Inflammatory macrophage (primary cell): ENCODE measurements around the gene ATP2B1.
A peak's percentile ranks its signal among the peaks of the same experiment; 100 is the strongest.
"Not testable (repeated sequence)": the region's sequence is repeated elsewhere in the genome, so short reads cannot be mapped to it uniquely, and the experiment has no call there.

Experiments used
- DNase-seq, 2 donors: peaks; one replicate each; pipeline ENCODE4 v3.0.0-alpha.2; 2020 to 2022

ATP2B1 gene

GRCh38 chr12:89712706-89713105, 4.1 kb upstream of the ATP2B1 start:
- no peak for DNase-seq

DNA sequence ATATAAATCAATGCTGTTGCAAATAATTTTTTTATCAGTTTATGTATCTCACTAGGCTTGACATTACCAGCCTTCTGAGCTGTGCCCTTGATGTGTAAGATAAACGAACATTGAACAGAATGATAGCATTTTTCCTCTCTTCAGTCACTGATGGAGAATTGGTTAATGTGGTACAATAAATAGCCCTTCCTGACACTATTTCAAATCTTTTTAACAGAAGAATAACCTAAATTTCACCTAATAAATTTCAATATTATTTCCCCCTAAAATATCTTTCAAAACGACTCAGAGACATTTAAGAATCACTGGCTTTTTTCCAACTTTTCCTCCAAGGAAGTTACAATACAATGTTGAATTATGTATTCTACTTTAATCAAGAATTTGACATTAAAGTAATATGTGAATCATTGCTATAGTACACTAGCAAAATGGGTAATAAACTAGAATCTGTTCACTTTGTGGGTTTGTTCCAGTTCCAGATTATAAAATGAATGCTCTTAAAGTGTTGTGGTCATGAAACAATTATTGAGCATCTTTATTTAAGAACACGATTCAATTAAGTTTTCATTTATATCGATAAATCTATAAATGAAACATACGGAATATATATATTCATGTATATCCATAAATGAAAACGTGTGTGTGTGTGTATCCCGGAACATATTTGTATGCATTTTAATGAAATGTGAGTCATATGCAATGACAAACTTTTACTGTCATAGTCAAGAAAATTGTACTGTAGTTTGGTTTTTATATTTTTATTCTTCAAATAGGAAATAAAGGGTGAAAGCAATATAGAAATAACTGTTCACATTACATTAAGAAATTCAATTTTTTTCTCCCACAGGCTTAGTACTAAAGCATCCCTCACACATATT, 2.5 kb upstream of the ATP2B1 start:
- DNase-seq, result no peak

GRCh38 chr12:89709995-89710872, 1.6 kb upstream of the ATP2B1 start:
- peak; percentile 47 to 58 for DNase-seq

GRCh38 chr12:89709157-89709994, 738 bp upstream of the ATP2B1 start:
- DNase-seq, result peak; percentile 96 to 98

DNA sequence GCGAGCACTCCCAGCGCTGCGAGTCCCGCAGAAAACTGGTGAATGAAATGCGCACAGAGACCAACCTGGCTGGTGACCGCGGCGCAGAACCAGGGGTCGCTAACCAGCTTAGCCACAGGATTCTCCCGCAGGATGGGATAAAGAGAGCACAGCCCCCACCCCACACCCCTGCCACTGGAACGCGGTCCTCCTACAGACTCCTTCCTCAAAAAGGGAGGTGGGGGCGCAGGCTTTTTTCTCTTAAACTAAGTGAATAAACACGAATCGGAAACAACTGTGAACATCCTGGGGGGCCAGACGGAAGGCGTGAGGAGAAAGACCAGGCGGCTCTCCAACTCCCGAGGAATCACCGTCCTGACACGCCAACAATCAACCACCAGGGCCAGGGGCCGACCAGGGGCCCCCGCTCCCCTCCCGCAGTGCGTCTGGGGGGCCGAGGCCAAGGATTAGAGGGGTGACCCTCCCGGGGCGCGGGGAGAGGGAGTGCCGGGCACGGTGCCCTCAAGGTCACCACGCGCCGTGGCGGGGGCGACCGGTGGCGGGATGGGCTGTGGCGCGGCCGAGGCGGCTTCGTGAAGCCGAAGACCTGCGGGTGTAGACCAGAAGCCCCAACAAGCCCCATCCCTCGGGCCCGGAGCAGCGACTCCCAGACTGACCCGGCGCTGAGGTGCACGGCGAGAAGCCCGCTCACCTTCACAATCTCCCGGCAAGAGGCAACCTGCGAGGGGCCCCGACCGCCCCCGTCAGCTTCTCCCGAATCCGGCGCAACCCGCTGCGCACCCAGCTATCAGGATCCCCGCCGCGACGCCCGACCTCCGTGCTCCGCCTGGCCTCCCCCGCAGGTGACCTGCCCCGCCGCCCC, 704 bp downstream of the ATP2B1 start:
- DNase-seq, result peak in 1 of 2 donors; percentile 10

DNA sequence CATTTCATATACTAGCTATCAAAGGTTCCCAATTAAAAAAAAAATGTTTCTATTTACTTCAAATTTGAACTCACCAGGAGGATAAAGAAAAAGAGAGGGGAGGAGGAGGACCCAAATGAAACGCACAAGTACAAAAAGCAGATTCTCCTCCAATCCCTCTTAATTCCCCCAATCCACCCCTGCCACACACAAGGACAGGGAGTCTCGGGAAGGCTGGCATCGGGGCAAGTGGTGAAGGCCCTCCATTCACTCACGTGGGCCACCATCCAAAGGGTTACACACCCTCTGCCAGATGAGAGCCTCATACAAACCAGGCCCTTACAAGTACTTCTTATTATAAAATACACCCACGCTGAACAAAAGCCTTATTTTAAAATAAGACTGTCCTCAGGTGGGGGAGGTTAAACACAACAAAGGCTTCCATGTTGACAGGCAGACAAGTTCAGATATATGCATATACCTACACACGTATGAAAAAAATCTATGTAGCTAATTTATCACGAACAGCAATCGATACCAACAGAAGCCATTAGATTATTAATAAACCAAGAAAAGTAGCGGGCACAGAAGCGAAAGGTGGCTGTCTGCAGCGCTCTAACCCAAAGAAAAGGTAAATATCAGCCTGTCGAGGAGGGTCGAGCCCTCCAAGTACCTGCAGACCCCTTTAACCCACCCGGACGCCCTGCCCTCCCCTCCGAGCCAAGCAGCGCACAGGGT, 1.5 kb downstream of the ATP2B1 start:
- peak in 1 of 2 donors; percentile 12 for DNase-seq

DNA sequence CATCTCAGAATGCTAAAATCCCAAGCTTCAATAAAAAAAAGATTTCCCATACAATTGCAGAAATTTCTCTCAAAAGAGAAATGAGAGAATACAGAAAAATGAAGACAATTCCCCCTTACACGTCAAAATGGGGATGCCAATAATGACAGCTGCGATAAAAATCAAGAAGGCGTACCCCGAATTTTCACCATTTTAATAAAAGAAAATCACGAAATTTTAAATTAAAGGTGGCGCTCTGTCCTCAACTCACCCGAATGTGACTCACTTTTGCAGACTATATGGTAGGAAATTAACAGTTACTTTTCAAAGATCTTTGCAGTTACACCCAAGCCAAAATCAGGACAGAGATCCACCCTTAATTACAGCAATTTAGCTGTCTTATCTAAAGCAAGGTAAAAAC, 2.1 kb downstream of the ATP2B1 start:
- no peak for DNase-seq

GRCh38 chr12:89704457-89704856, 4.2 kb downstream of the ATP2B1 start:
- DNase-seq, result no peak

DNA sequence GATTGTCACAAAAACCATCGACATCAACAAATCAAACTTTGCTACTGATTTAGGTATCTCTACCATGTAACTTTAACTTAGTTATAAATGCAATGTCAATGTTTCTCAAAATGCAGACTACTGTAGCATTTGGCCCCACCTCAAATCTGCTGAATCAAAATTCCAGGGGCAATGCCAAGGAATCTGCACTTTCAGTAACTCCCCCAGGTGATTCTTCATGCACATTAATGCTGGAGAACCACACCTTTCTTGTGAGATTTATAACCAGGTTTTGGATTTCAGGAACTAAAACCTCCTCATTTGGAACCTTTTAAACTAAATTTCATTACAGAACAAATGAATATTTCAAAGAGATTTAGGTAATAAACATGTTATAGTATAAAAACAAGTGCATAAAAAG, 4.9 kb downstream of the ATP2B1 start:
- no peak for DNase-seq

DNA sequence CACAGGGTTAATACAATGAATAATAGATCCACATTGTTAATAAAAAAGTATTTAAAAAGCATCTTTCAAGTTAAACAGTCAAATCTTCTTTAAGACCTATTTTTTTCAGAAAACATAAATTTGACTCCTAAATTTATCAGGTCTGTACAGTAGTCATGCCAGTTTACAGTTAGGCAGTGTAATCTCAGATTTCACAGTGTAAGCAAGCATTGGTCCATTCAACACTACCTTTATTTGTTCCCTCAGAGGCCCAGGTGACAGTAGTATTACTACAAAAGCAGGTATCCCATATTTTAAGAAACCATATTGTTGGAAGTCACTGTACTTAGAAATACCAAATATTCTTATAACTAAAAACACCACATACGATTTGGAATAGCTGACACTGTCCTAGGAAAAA, 6.1 kb downstream of the ATP2B1 start:
- DNase-seq, result no peak

- no peak for DNase-seq
Measured at GRCh38 chr12:89701606-89702206, 6.9 kb downstream of the ATP2B1 start.

GRCh38 chr12:89700191-89700810, 8.3 kb downstream of the ATP2B1 start:
- no peak for DNase-seq

DNA sequence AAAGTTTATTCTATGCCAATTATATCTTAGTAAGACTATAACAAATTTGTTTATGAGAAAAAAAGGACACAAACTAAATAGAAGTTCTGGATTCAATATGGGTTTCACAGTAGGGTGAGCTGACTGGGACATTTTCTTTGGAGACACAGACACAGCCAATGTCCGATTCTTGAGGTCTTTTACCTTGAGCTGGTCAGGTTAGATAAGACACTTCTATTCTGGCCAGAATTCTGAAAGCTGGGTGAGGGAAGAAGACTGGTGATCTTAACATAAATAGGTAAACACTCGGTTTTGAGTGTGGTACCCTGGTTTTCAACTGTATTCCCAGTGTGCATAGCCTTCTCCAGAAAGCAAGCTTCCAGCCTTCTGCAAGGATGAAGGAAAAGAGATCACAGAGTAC, 10.0 kb downstream of the ATP2B1 start:
- no peak for DNase-seq

GRCh38 chr12:89697728-89698127, 10.9 kb downstream of the ATP2B1 start:
- not testable (repeated sequence) for DNase-seq

DNA sequence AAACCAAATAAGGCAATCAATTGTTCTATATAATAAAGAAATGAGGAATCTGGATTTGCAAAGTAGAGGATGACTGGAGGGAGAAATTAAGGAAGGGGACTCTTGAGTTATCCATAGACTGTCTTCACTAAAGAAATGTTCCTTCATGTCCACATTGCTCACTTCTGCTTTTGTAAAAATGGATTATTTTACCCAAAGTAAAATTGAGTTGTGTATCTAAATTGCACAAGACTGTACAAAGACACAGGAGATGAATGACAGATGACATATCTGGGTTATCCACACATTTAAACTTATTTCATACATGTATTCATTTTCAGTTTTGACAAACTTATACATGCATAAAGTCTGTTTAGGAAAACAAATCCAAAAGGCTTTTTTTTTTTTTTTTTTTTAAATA, 11.3 kb downstream of the ATP2B1 start:
- peak in 1 of 2 donors; percentile 62 for DNase-seq

DNA sequence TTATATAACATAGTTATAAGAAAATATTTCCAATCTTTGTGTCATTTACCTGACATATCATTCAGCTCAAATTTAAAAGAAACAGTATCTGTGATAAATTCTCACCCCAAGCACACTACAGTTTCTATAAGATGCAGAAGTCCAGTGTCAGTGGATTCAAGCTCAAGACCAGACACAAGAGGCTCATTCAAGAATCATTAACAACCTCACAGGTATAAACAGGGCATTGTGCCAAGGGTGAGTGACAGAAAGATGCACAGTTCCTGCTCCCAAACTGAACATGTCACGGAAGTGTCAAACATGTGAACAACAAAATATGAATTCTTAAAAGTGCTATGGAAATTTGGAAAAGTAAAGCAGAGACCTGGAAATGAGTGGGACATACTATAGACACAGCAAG, 12.8 kb downstream of the ATP2B1 start:
- DNase-seq, result no peak

DNA sequence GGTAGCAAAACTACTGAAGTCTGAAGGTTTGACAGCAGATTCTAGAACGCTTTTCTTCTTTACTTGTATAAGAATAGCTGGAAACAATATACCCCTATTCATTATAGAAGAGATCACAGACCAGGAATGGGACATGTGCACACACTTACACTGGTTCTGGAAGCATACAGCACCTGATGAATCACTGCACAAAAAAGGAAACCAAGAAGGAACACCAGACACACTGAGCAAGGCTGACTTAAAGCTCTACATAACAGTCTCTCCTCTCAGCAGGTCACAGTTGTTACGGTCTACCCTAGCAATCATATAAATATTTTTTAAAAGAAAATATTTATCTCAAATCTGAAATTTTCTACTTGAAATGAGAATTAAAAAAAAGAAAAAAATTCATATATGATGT, 13.5 kb downstream of the ATP2B1 start:
- no peak for DNase-seq

DNA sequence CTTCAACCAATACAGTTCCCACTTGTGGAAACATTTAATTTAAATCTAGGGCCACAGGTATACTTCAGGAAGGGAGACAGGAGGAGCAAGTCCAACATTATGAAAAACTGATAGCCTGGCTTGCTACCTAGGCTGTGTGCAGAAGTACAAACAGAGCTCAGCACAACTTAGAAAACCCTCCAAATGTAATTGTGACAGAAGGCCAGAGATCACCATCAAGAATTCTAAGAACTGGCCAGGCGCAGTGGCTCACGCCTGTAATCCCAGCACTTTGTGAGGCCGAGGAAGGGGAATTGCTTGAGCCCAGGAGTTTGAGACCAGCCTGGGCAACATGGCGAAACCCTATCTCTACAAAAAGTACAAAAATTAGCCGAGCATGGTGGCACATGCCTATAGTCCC, 14.1 kb downstream of the ATP2B1 start:
- DNase-seq, result no peak

DNA sequence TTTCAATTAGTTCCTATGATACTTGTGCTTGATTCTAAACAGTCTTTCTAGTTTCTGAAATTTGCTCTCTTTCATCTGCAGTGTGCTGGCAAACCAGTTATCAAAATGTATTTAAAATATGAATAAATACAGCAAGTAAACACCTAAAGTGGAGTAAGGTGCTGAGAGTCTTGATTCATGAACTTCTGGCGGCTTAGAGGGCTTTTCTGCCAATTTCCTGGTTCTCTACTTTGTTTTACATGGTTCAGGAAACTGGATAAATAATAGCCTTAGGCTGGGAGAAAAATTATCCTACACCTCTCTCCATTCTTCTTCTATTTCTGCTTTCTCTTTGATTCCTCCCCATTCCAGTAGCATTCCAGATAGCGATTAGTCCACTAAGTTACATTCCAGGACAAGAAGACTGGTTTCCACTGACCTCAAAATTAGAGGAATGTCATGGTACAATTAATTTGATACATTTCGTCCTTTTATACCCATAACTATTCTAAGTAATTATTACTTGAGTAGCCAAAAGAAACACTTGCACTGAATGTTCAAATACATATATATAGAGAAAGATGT, 14.9 kb downstream of the ATP2B1 start:
- no peak for DNase-seq

- no peak for DNase-seq
Measured at GRCh38 chr12:89692439-89692838, 16.2 kb downstream of the ATP2B1 start.
